Ishikawa (cell line): ENCODE measurements around the gene SLC22A24.

Experiments used
- CEBPB ChIP-seq: IDR thresholded peaks from 2 replicates; pipeline ENCODE4 v1.6.1; 2012
- CREB1 ChIP-seq: IDR thresholded peaks from 2 replicates; pipeline ENCODE4 v1.6.1; 2012; ENCODE audit warnings: low read depth
- EGR1 ChIP-seq: IDR thresholded peaks from 2 replicates; pipeline ENCODE4 v1.6.1; 2012
- EP300 ChIP-seq: IDR thresholded peaks from 2 replicates; pipeline ENCODE4 v1.6.1; 2012; ENCODE audit warnings: borderline replicate concordance
- FOXM1 ChIP-seq: IDR thresholded peaks from 2 replicates; pipeline ENCODE4 v1.6.1; 2012; ENCODE audit warnings: low read depth, borderline replicate concordance
- MAX ChIP-seq: IDR thresholded peaks from 2 replicates; pipeline ENCODE4 v1.6.1; 2012
- RAD21 ChIP-seq: IDR thresholded peaks from 2 replicates; pipeline ENCODE4 v1.6.1; 2012; ENCODE audit warnings: low read depth
- TAF1 ChIP-seq: IDR thresholded peaks from 2 replicates; pipeline ENCODE4 v1.6.1; 2012; ENCODE audit warnings: low read depth, mild to moderate bottlenecking
- TCF12 ChIP-seq: IDR thresholded peaks from 2 replicates; pipeline ENCODE4 v1.6.1; 2012; ENCODE audit warnings: low read depth
- TEAD4 ChIP-seq: IDR thresholded peaks from 2 replicates; pipeline ENCODE4 v1.6.1; 2012
- USF1 ChIP-seq: IDR thresholded peaks from 2 replicates; pipeline ENCODE4 v1.6.1; 2012
- YY1 ChIP-seq: IDR thresholded peaks from 2 replicates; pipeline ENCODE4 v1.6.1; 2012; ENCODE audit warnings: low read depth
- ZBTB7A ChIP-seq: IDR thresholded peaks from 2 replicates; pipeline ENCODE4 v1.6.1; 2012; ENCODE audit warnings: low read depth
- TF ChIP-seq, protein P1 (sequence below): IDR thresholded peaks from 2 replicates; pipeline ENCODE4 v1.6.1; 2012; ENCODE audit warnings: low read depth, mild to moderate bottlenecking

SLC22A24 gene

DNA sequence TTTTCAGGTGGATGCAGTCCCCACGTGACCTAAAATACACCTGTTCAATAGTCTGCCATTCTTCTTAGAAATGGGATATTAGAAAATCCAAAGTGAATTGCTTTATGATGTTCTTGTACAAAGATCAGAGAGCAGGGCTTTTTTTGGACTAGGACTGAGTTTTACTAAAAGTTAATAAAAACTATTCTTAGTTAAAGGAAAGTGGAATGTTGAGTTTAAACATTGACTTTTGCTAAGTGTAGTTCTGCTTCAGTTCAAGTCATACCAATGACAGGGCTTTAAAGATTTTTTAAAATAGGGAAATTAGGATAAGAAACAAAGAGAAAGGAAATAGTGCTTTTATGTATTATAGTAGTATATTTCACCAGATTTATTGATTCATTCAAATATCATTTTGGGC, at the start of gene SLC22A24:
TSS of gene SLC22A24 (minus strand) at position 101 of the 400 bp plus-strand sequence. CDS start 442 bp downstream, outside the sequence.
- TF ChIP-seq USF1 (no peak), ZBTB7A (no peak), EP300 (no peak), EGR1 (no peak), CREB1 (no peak), TEAD4 (no peak), TCF12 (no peak), YY1 (no peak), TAF1 (no peak), FOXM1 (no peak), MAX (no peak)
- TF ChIP-seq, protein P1, sequence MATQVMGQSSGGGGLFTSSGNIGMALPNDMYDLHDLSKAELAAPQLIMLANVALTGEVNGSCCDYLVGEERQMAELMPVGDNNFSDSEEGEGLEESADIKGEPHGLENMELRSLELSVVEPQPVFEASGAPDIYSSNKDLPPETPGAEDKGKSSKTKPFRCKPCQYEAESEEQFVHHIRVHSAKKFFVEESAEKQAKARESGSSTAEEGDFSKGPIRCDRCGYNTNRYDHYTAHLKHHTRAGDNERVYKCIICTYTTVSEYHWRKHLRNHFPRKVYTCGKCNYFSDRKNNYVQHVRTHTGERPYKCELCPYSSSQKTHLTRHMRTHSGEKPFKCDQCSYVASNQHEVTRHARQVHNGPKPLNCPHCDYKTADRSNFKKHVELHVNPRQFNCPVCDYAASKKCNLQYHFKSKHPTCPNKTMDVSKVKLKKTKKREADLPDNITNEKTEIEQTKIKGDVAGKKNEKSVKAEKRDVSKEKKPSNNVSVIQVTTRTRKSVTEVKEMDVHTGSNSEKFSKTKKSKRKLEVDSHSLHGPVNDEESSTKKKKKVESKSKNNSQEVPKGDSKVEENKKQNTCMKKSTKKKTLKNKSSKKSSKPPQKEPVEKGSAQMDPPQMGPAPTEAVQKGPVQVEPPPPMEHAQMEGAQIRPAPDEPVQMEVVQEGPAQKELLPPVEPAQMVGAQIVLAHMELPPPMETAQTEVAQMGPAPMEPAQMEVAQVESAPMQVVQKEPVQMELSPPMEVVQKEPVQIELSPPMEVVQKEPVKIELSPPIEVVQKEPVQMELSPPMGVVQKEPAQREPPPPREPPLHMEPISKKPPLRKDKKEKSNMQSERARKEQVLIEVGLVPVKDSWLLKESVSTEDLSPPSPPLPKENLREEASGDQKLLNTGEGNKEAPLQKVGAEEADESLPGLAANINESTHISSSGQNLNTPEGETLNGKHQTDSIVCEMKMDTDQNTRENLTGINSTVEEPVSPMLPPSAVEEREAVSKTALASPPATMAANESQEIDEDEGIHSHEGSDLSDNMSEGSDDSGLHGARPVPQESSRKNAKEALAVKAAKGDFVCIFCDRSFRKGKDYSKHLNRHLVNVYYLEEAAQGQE, result no peak

DNA sequence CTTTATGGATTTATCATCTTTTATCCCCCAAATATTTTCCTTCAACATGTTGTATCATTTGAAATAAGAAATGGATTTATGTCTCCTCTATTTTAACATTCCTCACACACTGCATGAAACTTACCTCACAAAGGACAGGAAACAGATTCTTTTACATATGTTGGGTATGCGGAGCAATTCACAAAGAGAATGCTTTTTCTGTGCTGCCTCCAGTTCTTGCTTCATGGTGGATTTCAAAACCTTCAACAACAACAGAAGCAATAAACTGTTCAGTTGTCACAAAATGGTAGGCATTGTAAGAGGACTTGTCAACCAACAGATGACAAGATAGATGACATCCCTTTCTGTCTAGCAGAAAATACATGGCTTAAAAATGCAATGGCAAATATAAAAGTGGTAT, 36.5 kb upstream of the SLC22A24 start:
- TF ChIP-seq, protein P1, result no peak
- TF ChIP-seq CREB1, result no peak
- TF ChIP-seq TEAD4, result no peak
- TF ChIP-seq MAX, result no peak
- TF ChIP-seq TAF1, result no peak
- TF ChIP-seq EGR1, result no peak

GRCh38 chr11:63179432-63180041, 35.5 kb upstream of the SLC22A24 start:
- TF ChIP-seq ZBTB7A (no peak), USF1 (no peak), FOXM1 (no peak), CREB1 (no peak), EGR1 (no peak)
- TF ChIP-seq, protein P1, result no peak

DNA sequence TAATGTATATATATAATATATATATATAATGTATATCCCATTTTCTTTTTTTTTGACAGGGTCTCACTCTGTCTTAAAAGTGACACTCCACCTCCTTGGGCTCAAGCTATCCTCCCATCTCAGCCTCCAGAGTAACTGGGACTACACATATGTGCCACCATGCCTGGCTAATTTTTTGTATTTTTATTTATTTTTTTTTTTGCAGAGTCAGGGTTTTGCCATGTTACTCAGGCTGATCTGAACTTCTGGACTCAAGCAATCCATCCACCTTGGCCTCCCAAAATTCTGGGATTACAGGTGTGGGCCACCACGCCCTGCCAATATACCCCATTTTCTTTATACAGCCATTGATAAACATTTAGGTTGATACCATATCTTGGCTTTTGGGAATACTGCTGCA, 33.9 kb upstream of the SLC22A24 start:
- TF ChIP-seq TAF1, result no peak
- no peak for TF ChIP-seq EP300
- no peak for TF ChIP-seq MAX
- TF ChIP-seq, protein P1, result no peak
- no peak for TF ChIP-seq USF1
- no peak for TF ChIP-seq TEAD4
- TF ChIP-seq TCF12, result no peak
- TF ChIP-seq YY1, result no peak
- no peak for TF ChIP-seq CEBPB
- TF ChIP-seq FOXM1, result no peak
- TF ChIP-seq CREB1, result no peak
- no peak for TF ChIP-seq RAD21
- no peak for TF ChIP-seq ZBTB7A
- no peak for TF ChIP-seq EGR1
